Measurements from ENCODE around the gene AP5Z1. TPM values are rescaled to one million over a fixed set of nuclear protein-coding genes. Genes with fewer than 3 reads are reported as not detected.

The AP5Z1 gene
- total RNA-seq, 3 donors from 2014 or later: 39.5 to 47.4 (median 45.2) TPM

GRCh38 chr7:4769761-4770160 is 5.7 kb upstream of the AP5Z1 start:
- no peak overlapping the region for H3K4me3 ChIP-seq
- no peak for TF ChIP-seq CTCF (IDR thresholded peaks at IDR 0.05)
- no peak for ATAC-seq
- intact Hi-C loops (cut with DNase I, micrococcal nuclease): no loop called here
- no peaks in the 10 kb centered on the region for H3K36me3 ChIP-seq (ENCODE audit: low read depth)
- no peak for DNase-seq
- H3K9me3 ChIP-seq: no peaks in the 10 kb centered on the region
- H3K4me1 ChIP-seq (ENCODE audit: low read depth): no peaks in the 10 kb centered on the region

GRCh38 chr7:4770886-4771285 is 4.5 kb upstream of the AP5Z1 start:
- no peak for TF ChIP-seq CTCF (IDR thresholded peaks at IDR 0.05)
- ATAC-seq (no peak), DNase-seq (no peak)
- H3K36me3 ChIP-seq (ENCODE audit: low read depth): no peaks in the 10 kb centered on the region
- H3K9me3 ChIP-seq: no peaks in the 10 kb centered on the region
- H3K4me1 ChIP-seq (ENCODE audit: low read depth): peaks cover under 1% of the 10 kb centered on the region
- no peak overlapping the region for H3K4me3 ChIP-seq
- intact Hi-C loops (cut with DNase I, micrococcal nuclease): no loop called here

GRCh38 chr7:4771737-4772136 is 3.7 kb upstream of the AP5Z1 start:
- TF ChIP-seq CTCF (IDR thresholded peaks at IDR 0.05): no peak
- no peaks in the 10 kb centered on the region for H3K9me3 ChIP-seq
- no peaks in the 10 kb centered on the region for H3K36me3 ChIP-seq (ENCODE audit: low read depth)
- ATAC-seq: no peak
- no peak overlapping the region for H3K4me3 ChIP-seq
- intact Hi-C loops (cut with DNase I, micrococcal nuclease): no loop called here
- no peak for DNase-seq
- H3K4me1 ChIP-seq (ENCODE audit: low read depth): peaks cover 9% of the 10 kb centered on the region

- ATAC-seq: no peak
- no peak for TF ChIP-seq CTCF (IDR thresholded peaks at IDR 0.05)
- peaks cover 11% of the 10 kb centered on the region for H3K4me1 ChIP-seq (ENCODE audit: low read depth)
These were observed 3.1 kb upstream of the AP5Z1 start for GRCh38 chr7:4772306-4772705.

GRCh38 chr7:4774007-4774406 is 1.4 kb upstream of the AP5Z1 start:
- DNase-seq: no peak
- TF ChIP-seq CTCF (IDR thresholded peaks at IDR 0.05): no peak
- intact Hi-C loops (cut with DNase I, micrococcal nuclease): no loop called here
- no peak for ATAC-seq
- Histone ChIP-seq H3K36me3 (ENCODE audit: low read depth) (no peaks in the 10 kb centered on the region), H3K4me1 (ENCODE audit: low read depth) (peaks cover 17% of the 10 kb centered on the region), H3K9me3 (no peaks in the 10 kb centered on the region), H3K4me3 (no peak overlapping the region)

More at GRCh38 chr7:4772306-4772705, 3.1 kb upstream of the AP5Z1 start:
- no peak overlapping the region for H3K4me3 ChIP-seq
- no peaks in the 10 kb centered on the region for H3K9me3 ChIP-seq
- DNase-seq: no peak
- H3K36me3 ChIP-seq (ENCODE audit: low read depth): no peaks in the 10 kb centered on the region
- intact Hi-C loops (cut with DNase I, micrococcal nuclease): no loop called here

- intact Hi-C loops (cut with DNase I, micrococcal nuclease): no loop called here
- Histone ChIP-seq H3K9me3 (no peaks in the 10 kb centered on the region), H3K4me1 (ENCODE audit: low read depth) (peaks cover 17% of the 10 kb centered on the region), H3K36me3 (ENCODE audit: low read depth) (no peaks in the 10 kb centered on the region), H3K4me3 (peak overlapping the region; percentile 95)
- no peak for TF ChIP-seq CTCF (IDR thresholded peaks at IDR 0.05)
- ATAC-seq (peak; percentile 51), DNase-seq (peak; percentile 60 to 75 (median 62))
These were observed 669 bp upstream of the AP5Z1 start for GRCh38 chr7:4774658-4775249.
